PC-3 (cell line): ENCODE measurements around the gene ZNF592.

Experiments used
- EZH2 ChIP-seq: fragments of 300-600 bp; sonication (generic); IDR thresholded peaks from one replicate; pipeline ENCODE4 v1.6.1; 2017; ENCODE audit warnings: antibody characterized with exemption, mild to moderate bottlenecking, low read length; ENCODE audit not compliant: unreplicated experiment
- EZH2phosphoT487 ChIP-seq: fragments of 300-600 bp; sonication (generic); IDR thresholded peaks from 2 replicates; pipeline ENCODE4 v1.6.1; 2018; ENCODE audit warnings: mild to moderate bottlenecking, antibody characterized with exemption, low read length, borderline replicate concordance
- TF ChIP-seq, protein P1 (sequence below): fragments of 300-600 bp; sonication (generic); conservative IDR thresholded peaks from 2 replicates; pipeline ENCODE4 v1.5.1; 2017; ENCODE audit warnings: antibody characterized with exemption, low read depth, mild to moderate bottlenecking, low read length

DNA sequence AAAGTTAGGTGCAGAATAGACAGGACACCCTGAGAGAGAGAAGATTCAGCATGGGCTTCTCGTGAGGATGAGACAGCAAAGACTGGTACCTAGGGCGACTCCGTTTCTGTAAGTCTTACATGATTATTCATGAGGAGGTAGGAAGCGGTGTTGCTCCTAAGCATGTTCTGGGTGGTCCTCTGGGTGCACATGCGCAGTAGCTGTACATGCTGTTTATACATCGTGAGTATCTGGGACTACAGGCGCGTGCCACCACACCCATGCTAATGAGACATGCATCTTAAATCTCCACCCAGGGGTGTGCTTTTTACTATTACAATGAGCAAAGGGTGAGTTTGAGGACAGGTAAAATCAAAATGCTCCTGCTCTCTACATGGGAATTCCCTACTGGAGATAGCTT lies 81.0 kb downstream of the ZNF592 start:
- TF ChIP-seq, protein P1, sequence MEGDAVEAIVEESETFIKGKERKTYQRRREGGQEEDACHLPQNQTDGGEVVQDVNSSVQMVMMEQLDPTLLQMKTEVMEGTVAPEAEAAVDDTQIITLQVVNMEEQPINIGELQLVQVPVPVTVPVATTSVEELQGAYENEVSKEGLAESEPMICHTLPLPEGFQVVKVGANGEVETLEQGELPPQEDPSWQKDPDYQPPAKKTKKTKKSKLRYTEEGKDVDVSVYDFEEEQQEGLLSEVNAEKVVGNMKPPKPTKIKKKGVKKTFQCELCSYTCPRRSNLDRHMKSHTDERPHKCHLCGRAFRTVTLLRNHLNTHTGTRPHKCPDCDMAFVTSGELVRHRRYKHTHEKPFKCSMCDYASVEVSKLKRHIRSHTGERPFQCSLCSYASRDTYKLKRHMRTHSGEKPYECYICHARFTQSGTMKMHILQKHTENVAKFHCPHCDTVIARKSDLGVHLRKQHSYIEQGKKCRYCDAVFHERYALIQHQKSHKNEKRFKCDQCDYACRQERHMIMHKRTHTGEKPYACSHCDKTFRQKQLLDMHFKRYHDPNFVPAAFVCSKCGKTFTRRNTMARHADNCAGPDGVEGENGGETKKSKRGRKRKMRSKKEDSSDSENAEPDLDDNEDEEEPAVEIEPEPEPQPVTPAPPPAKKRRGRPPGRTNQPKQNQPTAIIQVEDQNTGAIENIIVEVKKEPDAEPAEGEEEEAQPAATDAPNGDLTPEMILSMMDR: no peak
- TF ChIP-seq EZH2: no peak
- no peak for TF ChIP-seq EZH2phosphoT487
